GM19239 (cell line): ENCODE results near the gene ACAN.

Experiments
- DNase-seq: peaks from one replicate; pipeline ENCODE4 v3.0.0; 2011; ENCODE audit warnings: low spot score; ENCODE audit not compliant: insufficient read length
- FAIRE-seq: peaks from 2 replicates; lab custom pipeline; 2011; peaks lifted over from hg19 to GRCh38; lab: Jason Lieb, UNC

The ACAN gene

DNA sequence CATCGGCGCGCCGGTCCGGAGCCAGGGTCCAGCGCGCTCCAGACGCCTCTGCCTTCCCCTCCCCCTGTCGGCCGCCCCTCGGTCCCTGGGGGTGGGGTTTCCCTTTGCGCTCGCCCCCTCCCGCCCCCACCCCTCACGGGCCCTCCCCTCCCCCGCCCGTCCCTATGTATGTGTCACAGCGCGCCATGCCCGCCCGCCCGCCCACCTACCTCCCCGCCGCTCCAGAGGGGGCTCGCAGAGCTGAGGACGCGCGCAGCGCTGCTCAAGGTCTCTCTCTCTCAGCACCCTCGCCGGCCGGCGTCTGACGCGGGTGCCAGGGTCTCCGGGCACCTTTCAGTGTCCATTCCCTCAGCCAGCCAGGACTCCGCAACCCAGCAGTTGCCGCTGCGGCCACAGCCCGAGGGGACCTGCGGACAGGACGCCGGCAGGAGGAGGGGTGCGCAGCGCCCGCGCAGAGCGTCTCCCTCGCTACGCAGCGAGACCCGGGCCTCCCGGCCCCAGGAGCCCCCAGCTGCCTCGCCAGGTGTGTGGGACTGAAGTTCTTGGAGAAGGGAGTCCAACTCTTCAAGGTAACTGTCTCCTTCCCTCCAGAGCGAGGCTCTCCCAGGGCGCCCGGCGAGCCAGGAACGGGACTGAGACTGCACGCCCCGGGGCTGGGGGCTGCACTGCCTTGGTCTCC, at the start of gene ACAN:
TSS of gene ACAN (plus strand) at position 196 of the 679 bp plus-strand sequence. CDS start 32,771 bp downstream, outside the sequence.
- no peak for DNase-seq
- no peak for FAIRE-seq

DNA sequence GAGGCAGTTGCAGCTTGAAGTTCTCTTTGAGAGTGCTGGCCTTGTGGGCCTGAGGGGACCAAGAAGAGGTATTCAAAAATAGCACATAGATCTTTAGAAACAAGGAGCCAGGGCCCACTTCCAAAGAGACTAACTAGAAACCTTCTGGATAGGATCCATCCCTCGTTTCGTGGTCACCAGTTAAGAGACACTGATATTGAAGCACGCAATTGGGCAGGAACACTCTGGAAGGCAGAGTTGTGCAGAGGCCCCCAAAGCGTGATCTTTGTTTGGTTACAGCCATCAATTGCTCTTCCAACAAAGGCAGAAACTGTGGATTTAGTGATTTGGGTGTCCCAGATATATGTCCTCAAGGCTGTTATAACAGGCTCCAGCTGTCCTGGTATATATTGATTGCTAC, 46.7 kb upstream of the ACAN start:
- FAIRE-seq = no peak
- DNase-seq = no peak

DNA sequence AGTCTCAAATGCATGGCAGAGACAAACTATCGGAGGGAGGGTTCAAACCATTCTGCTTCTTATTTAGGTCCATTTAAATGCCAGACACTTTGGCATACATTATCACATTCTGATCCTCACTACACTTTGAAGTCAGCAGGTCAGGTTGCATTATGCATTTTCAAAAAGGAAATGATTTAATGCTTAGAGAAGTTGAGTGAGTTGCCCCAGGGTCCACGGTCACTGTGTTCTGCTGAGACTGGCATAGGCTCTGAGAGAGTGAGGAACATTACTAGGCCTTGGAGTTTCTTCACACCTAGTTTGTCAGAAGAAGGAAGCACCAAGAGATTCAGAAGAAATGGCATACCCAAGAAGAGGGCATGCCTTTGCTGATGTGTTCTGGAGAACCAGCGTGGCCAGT, 46.3 kb upstream of the ACAN start:
- DNase-seq (no peak), FAIRE-seq (no peak)

DNA sequence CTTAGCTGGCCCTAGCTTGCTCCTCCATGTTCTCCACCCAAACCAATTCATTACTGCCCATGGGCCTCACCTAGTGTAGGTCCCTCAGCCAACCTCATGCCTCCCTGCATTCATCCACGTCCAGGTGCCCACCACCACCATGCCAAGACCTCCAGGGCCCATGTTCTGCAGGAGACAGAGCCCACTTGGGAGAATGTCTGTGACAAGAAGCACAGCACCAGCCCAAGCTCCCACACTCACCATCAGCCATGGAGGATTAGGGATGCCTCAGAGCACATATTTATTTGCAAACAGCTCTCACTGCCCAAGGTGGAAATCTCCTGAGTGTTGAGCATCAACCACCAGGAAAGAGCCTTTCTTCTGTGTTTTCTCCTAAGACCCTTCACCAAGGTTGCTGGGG, 43.4 kb upstream of the ACAN start:
- FAIRE-seq (no peak), DNase-seq (no peak)

DNA sequence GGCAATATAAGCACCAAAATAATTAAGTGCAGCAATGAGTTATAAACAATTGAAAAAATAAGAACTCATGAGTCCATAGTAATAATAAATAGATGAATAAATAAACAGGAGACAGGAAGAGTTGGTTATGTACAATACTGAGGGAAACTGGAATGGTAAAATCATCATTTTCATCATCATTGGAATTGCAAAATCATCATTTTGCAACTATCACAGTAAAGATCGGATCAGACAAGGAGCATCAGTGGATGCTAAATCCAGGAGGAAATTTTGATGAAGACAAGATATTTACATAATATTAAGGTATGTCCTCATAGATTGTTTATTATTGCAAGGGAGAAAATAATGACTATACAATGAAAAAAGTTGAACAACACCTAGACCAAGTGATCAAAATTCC, 38.8 kb upstream of the ACAN start:
- no peak for FAIRE-seq

DNA sequence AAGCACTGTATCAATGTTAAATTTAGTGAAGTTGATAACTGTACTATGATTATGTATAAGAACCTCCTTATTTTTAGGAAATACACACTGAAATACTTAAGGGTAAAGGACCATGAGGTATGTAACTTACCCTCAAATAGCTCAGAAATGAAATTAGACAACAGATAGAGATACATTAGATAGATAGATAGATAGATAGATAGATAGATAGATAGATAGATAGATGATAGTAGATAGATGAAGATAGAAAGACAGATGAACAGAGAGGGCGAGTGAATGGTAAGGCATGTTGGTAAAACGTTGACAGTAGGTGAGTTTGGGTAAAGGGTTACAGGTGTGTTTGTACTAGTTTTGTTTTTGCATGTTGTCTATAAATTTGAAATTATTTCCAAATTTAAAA, 38.0 kb upstream of the ACAN start:
- DNase-seq = no peak
- FAIRE-seq = no peak

More for the DNA sequence above, 38.8 kb upstream of the ACAN start:
- DNase-seq = no peak

DNA sequence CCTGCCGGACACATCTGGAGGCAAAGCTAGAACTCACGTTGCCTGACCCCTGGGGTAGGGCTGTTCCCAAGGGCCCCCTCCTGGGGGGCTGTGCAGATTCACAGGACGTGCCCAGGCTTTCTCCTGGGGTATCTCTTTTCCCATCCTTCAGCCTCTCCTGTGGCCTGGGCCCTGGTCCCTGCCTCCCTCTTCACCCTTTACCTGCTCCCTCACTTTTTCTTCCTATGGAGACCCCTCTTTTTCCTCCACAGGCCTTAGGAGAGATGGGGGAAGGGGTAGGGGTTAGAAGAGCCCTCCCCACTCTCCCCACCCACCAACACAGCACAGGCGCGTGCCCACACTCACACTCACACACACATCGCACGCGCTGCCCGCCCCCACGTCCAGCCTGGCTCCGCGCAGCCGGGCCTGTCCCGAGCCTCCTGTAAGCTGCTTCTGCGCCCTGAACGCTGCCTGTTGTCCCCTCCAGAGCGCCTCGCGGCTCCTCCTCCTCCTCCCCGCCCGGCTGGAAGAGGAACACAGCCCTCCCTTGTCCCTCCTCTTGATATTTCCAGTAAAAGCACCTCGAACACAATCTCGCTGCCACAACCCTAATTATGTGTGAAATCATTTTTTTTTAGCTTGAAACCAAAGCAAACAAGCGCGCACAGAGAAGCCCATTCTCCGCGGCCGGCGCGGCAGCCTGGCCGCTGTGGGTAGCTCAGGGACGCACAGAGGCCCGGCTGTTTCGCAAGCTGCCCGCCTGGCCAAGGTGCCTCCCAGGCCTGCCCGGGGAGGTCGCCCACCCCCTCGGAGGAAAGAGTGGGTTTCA, 33.9 kb upstream of the ACAN start:
- no peak for FAIRE-seq

DNA sequence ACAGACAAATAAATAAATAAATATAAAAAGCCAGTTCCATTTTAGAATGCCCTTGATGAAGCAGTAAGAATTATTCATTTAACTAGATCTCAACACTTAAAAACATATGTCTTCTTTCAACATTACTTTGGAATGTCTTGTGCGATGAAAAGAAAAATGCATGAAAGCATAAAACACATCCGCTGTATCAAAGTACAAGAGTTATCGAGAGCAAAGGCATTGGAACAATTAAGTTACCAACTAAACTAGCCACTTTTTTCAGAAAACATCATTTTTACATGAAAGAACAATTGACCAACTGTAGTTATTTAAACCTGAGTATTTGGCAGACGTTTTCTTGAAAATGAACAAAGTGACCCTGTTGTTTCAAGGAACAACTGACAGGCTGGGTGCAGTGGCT, 27.5 kb upstream of the ACAN start:
- FAIRE-seq = no peak
- DNase-seq = no peak

More for the DNA sequence above, 33.9 kb upstream of the ACAN start:
- DNase-seq = no peak

DNA sequence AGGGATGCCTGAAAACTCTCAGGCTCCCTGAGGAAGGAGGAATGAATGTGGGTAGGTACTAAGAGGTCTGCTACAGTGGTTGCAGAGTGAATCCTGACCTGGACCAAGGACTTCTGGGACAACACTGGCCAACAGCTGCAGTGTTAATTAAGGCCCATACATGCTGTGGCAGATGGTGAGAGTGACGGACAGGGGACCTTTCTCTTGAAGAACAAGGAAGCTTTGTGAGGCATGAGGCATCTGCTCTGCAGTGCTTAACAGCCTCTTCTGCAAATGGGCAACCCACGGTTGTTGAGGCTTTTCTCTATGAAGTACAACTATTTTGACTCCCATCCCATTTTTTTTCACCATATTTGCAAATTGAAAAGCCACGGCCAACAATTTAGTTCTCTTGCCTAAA, 26.6 kb upstream of the ACAN start:
- DNase-seq = no peak
- FAIRE-seq = no peak

DNA sequence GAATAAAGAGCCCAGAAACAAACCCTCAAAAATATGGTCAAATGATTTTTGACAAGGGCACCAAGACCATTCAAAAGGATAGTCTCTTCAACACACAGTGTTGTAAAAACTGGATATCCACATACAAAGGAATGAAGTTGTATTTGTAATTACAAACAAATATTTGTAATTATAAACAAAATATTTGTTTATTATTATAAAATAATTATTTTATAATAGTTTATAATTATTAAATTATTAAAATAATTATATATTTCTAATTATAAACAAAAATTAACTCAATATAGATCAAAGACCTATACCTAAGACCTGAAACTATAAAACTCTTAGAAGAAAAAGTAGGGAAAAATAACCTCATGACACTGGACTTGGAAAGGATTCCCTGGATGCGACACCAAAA, 23.3 kb upstream of the ACAN start:
- FAIRE-seq (no peak), DNase-seq (no peak)

DNA sequence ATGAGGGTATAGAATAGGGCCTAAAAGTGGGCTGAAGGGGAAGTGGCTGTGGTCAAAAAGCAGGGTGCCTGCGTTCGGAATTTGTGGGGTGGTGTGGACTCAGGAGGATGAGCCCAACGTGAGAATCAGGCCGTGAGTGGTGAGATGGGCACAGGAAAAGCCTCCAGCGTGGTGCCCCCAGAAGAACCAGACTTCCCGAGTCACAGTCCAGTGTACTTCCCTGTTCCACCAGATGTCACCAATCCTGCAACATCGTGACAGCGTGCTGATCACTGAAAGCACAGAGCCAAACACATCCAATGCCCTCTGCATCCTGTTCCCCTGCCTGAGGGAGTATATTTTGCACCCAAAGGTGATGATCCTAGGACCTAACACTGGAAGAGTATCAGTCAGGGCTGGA, 20.8 kb upstream of the ACAN start:
- DNase-seq = no peak
- FAIRE-seq = no peak

DNA sequence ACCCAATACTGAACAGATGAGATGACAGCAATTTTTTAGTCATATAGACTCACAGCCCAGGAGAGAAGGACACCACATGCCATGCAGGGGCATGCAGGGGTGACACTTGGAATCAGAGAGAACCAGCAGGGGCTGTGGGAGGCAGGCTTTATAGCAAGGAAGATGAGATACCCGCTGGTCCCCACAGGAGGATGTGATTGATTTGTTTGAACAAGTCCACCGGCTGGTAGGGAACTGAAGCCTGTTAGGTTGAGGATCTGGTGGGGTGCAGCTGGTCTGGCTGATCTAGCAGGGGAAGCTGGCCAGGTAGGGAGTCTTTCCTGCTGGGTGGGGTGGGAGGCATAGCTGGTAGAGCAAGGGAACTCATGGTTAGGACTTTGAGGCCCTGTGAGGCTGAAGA, 18.0 kb upstream of the ACAN start:
- no peak for FAIRE-seq
- DNase-seq = no peak

DNA sequence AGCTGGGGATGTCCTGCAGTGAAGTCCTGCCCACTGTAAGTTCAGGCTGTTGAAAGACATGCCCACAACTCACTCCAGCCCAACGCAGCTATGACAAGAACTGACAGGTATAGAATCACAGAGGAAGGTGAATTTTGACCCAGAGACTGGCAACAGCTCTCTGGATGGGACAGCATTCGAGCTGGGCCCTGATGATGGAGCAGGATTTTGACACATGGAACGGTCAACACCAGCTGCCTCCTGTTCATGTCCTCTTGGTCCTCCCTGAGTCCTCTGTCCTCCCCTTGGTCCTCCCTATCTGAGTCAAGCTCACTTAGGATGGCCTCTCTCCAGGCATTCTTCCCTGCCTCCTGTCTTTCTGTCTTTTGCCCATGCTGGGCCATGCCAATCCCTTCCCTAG, 15.2 kb upstream of the ACAN start:
- DNase-seq (no peak), FAIRE-seq (no peak)

DNA sequence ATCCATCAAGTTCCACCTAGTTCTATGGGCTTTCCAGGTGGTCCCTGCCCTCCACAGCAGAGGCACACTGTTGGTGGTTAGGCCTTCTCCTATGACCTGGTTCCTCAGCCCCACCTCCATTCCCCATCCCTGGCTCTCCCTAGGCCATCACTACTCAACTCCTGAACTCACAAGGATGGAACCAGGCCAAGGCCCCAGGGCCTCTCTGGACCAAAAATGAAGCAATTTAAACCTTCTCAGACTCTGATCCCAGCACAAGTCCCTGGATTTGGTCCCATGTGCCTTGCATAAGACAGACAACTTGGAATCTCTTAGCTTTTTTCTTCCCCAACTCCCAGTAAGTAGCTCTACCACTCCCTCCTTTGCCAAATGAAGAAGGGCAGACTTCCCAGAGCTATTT, 14.4 kb upstream of the ACAN start:
- no peak for FAIRE-seq
- DNase-seq = no peak

DNA sequence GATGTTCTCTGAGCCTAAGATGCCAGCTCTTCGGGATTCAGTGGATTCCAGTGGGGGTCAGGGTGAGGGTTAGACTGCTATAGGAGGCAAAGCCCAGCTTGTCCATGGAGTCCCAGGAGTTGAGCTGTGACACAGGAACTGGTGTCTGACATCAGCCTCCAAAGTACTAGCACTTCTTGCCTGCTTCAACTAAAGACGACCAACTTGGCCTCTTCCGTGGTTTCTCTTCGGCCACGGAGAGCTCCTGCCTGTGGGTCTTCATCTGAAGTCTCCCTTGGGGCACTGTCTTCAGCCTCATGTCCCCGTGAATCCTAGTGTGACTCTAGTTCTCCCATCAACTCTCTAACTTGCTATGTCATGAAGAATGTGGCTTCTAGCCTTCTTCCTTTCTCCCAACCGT, 12.8 kb upstream of the ACAN start:
- FAIRE-seq (no peak), DNase-seq (no peak)

DNA sequence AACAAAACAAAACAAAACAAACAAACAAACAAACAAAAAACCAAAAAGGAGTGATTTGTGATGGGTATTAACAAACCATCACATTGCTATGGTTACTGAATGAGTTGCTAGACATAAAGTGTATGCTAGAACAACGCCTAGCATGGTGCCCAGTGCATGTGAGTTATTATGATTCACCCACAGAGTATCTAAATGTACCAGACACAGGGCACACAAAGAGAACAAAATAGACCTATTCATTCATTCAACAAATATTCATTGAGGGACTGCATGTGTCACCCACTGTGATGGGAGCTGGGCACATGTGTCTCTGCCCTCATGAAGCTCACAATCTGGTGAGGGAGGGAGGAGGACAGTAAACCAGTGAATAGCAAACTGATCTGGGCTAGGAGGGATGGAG, 11.6 kb upstream of the ACAN start:
- DNase-seq (no peak), FAIRE-seq (no peak)

DNA sequence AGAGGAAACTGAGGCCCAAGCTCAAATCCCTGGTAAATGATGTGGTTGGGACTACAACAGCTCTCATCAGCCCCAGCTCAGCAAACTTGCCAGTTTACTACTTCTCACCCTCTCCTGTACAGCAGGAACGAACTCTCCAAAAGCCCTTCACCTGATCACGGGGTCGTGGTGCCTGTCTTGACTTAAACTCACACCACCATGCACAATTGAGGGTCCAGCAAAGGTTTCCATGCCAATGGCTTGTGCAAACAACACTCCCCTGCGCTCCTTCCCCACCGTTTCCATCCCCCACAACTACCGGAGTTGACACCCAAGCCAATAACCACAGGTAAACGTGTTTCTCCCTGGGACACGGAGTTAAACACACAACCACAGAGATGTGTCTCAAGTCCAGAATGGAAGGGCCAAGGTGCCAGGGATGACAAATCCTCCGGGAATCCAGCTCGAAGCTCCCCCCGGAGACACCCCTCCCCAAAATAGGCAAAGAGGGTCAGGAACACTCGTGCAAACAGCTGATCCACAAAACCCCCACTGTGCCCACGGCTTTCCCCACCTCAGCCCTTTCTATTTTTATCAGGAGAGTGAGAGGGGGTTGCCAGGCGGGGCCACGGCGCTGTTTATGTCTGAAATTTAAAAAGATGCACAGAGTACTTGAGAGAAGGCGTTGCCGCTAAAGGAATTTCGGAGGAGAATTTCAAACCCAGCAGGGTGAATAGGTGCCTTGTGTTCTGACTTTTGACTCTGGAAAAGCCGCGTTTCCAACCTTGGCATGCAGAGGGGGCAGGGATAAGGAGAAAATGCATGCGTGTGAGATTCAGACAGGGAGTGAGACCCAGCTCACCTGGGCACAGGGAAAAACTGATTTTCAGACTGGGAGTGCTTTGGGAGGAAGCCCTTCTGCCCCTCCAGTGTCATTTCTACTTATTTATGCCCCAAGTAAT, 10.6 kb upstream of the ACAN start:
- FAIRE-seq = no peak
- no peak for DNase-seq

DNA sequence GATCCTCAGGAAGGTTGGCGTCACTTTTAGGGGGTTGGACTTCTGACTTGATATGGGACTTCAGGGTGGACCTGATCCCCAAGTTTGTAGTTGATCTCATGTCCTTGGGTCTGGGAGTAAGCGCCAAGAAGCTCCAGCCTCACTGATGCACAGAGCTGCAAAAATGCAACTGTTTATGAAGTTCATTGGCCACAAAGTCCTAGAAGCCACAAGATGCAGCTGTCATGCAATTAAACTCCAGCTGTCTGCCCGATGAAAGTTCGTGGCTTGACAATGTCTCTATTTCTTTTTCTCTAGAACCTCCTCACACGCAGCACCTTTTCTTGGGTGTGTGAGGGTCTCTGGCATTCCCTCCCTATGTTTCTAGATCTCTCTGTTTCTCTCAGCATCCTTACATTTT, 9.2 kb upstream of the ACAN start:
- no peak for FAIRE-seq
- no peak for DNase-seq

DNA sequence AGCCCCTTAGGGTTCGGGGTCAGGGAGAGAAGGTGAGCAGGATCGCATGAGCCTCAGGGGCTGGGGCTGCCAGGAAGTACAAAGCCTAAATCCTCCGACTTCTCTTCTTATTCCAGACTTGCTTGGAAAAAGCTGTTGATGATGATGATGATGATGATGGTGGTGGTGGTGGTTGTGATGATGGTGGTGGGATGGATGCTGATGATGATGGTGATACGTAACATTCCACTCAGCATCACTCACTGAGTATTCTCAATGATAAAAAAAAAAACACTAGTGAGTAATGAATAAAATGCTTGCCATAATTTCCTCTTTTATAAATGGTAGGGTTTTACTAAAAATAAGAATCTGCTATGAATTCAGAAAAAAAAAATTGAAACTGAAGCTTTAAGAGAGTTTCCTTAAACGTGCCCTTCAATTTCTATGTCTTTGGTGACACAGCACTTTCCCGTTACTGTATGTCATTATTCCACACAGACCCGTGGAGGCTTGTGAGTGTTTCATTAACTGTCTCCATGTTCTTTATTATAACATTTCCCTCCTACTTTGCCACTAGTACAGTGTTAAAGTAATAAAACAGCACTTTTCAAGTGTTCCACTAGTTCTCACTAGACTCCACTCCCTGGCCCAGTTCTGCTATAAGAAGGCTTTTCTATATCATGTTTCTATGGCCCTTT, 5.4 kb upstream of the ACAN start:
- no peak for FAIRE-seq
- DNase-seq = no peak

DNA sequence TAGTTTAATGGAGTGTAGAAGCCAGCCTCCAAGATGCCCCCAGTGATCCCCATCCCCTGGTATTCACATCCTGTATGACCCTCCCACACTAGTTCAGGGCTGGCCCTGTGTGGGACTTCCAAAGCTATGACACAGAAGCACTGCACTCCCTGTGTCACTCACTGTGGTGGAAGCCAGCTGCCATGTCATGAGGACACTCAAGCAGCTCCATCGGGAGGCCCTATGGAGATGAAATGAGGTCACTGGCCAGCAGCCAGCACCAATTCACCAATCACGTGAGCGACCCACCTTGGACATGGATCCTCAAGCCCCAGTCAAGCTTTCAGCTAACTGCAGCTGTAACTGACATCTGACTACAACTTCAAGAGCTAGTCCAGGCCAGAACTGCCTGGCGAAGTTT, 3.9 kb upstream of the ACAN start:
- no peak for DNase-seq

More for the DNA sequence above, 3.9 kb upstream of the ACAN start:
- no peak for FAIRE-seq
